GM12878 (cell line): Measurements from ENCODE around the gene VTA1. TPM values are rescaled to one million over a fixed set of nuclear protein-coding genes. Genes with fewer than 3 reads are reported as not detected.

ENCODE experiments used
- ATAC-seq: fragments of 200-7000 bp; cut with Tn5 transposase; 3 replicates; pipeline ENCODE4 v1.9.1; 2020; ENCODE audit warnings: mild to moderate bottlenecking, moderate library complexity
- BruUV-seq: library from RNA; stranded (reverse); fragments of 400-500 nt; replicated peaks from 2 replicates; lab custom pipeline; 2021; lab: Mats Ljungman, UMichigan
- CTCF ChIA-PET: fragments of 300-600 bp; sonication (Branson Sonifier 250); formaldehyde crosslinking; extraction: SDS; loops from one replicate; lab custom pipeline; 2021; ENCODE audit warnings: inconsistent platforms; lab: Yijun Ruan, JAX
- POLR2A ChIA-PET: fragments of 350-600 bp; formaldehyde crosslinking; extraction: SDS; loops from one replicate; lab custom pipeline; 2021; ENCODE audit warnings: inconsistent platforms; lab: Charles Lee
- RAD21 ChIA-PET: fragments of 300-600 bp; sonication (Branson Sonifier 250); formaldehyde crosslinking; loops from one replicate; lab custom pipeline; 2023; ENCODE audit warnings: antibody characterized with exemption; ENCODE audit not compliant: unreplicated experiment; lab: Charles Lee
- SMC1A ChIA-PET: fragments of 300-600 bp; sonication (Branson Sonifier 250); formaldehyde crosslinking; loops from one replicate; lab custom pipeline; 2023; ENCODE audit not compliant: unreplicated experiment, uncharacterized antibody; lab: Charles Lee
- DNase-seq: peaks from one replicate; pipeline ENCODE4 v3.0.0-alpha.2; 2011; ENCODE audit warnings: low read depth, low spot score
- FAIRE-seq: peaks from 3 replicates; lab custom pipeline; 2011; peaks lifted over from hg19 to GRCh38; lab: Jason Lieb, UNC
- H2AFZ ChIP-seq: 2 replicates; pipeline ENCODE4 v1.6.0; 2011; ENCODE audit warnings: low read depth, low read length, control low read depth; ENCODE audit not compliant: control insufficient read depth
- H3K27ac ChIP-seq: 2 replicates; pipeline ENCODE4 v1.5.1; 2011; ENCODE audit warnings: control low read depth; ENCODE audit not compliant: control insufficient read depth, insufficient read depth
- H3K27me3 ChIP-seq, 2 experiments: replicated peaks in 1 of 2; 2 replicates each; pipeline versions ENCODE4 v1.6.0 to v1.6.1; 2011; ENCODE audit warnings: low read length in 1 of 2; ENCODE audit not compliant: control insufficient read depth in 2 of 2, insufficient read depth in 2 of 2
- H3K36me3 ChIP-seq, 2 experiments: 2 replicates each; pipeline ENCODE4 v1.5.1; 2011; ENCODE audit warnings: low read length in 1 of 2; ENCODE audit not compliant: control insufficient read depth in 2 of 2, insufficient read depth in 2 of 2
- H3K4me1 ChIP-seq: 2 replicates; pipeline ENCODE4 v1.6.1; 2011; ENCODE audit warnings: mild to moderate bottlenecking, low read length, moderate library complexity, mixed read lengths; ENCODE audit not compliant: control insufficient read depth, insufficient read depth
- H3K4me2 ChIP-seq: 2 replicates; pipeline ENCODE4 v1.6.0; 2011; ENCODE audit warnings: control low read depth; ENCODE audit not compliant: control insufficient read depth, insufficient read depth
- H3K4me3 ChIP-seq: fragments of 200-600 bp; sonication (generic); 2 replicates; pipeline ENCODE4 v1.5.1; 2016
- H3K79me2 ChIP-seq: 2 replicates; pipeline ENCODE4 v1.6.0; 2011; ENCODE audit warnings: low read length; ENCODE audit not compliant: control insufficient read depth, insufficient read depth
- H3K9ac ChIP-seq: 2 replicates; pipeline ENCODE4 v1.8.0; 2011; ENCODE audit warnings: low read length, control low read depth, mixed read lengths; ENCODE audit not compliant: control insufficient read depth, insufficient read depth
- H3K9me3 ChIP-seq: replicated peaks from 3 replicates; pipeline ENCODE4 v1.5.1; 2011; ENCODE audit warnings: mild to moderate bottlenecking, low read length; ENCODE audit not compliant: control insufficient read depth, insufficient read depth
- H4K20me1 ChIP-seq: 2 replicates; pipeline ENCODE4 v1.6.0; 2011; ENCODE audit not compliant: control insufficient read depth, insufficient read depth
- BHLHE40 ChIP-seq, 2 experiments: fragments of 450-650 bp in 1 of 2; IDR thresholded peaks; 2 replicates each; pipeline ENCODE4 v1.6.1; 2011 to 2017; ENCODE audit warnings: low read depth in 2 of 2, borderline replicate concordance in 1 of 2, improper control_type of control experiment in 1 of 2, low read length in 1 of 2, mild to moderate bottlenecking in 1 of 2
- BMI1 ChIP-seq: fragments of 450-650 bp; IDR thresholded peaks from 2 replicates; pipeline ENCODE4 v1.6.1; 2016; ENCODE audit warnings: mild to moderate bottlenecking, moderate library complexity, borderline replicate concordance
- NR2C2 ChIP-seq: IDR thresholded peaks from 2 replicates; pipeline ENCODE4 v1.6.1; 2011; ENCODE audit warnings: borderline replicate concordance, low read depth; ENCODE audit not compliant: control insufficient read depth, insufficient read length
- PAX5 ChIP-seq: IDR thresholded peaks from 2 replicates; pipeline ENCODE4 v1.6.1; 2011; ENCODE audit warnings: low read depth, low read length, borderline replicate concordance
- SIN3A ChIP-seq: IDR thresholded peaks from 2 replicates; pipeline ENCODE4 v1.6.1; 2012; ENCODE audit warnings: low read depth, low read length, improper control_type of control experiment
- ZBTB11 ChIP-seq: fragments of 450-650 bp; formaldehyde crosslinking; IDR thresholded peaks from 2 replicates; pipeline ENCODE4 v1.5.0; 2022; ENCODE audit warnings: mild to moderate bottlenecking, missing genetic modification characterization
- in situ Hi-C: fragments of 300-500 bp; cut with MboI; formaldehyde crosslinking; loops from 9 replicates; pipeline ENCODE4 v1.14.3; 2018; ENCODE audit warnings: mixed read lengths
- intact Hi-C: fragments of 100-400 bp; cut with micrococcal nuclease; formaldehyde crosslinking; loops from one replicate; pipeline ENCODE4 v1.14.2; 2022; ENCODE audit not compliant: unreplicated experiment
- polyA plus RNA-seq, 11 experiments: library from polyadenylated mRNA; depleted of rRNA in 4 of 11; unstranded in 6 of 11; stranded (reverse) in 5 of 11; fragments of >200 nt; fragmentation: Nextera tagmentation in 4 of 11; fragmentation: Illumina TruSeq in 1 of 11; extraction: Ambion mirVana in 4 of 11; extraction: Trizol in 1 of 11; gene quantifications; 1 replicate in 1 of 11; 2 replicates in 10 of 11; pipeline versions ENCODE4 v1.2.1 to v1.2.3, GENCODE V29; 2011 to 2016; ENCODE audit warnings: inconsistent platforms in 2 of 11, missing spikeins in 2 of 11, low read depth in 1 of 11
- total RNA-seq, 4 experiments: library from RNA; depleted of rRNA in 3 of 4; stranded (reverse); fragments of >200 nt in 3 of 4; fragmentation: Illumina TruSeq in 1 of 4; extraction: Trizol in 1 of 4; gene quantifications; 2 replicates each; pipeline versions ENCODE4 v1.2.1 to v1.2.3, GENCODE V29; 2013 to 2021

The VTA1 gene
- total and polyA plus RNA-seq, 10 of the 15 experiments (the other 5 are each of a cell fraction or from before 2014, with no cell fraction given), result 48.3 to 126 (median 90.7) TPM

GRCh38 chr6:142152746-142153145 is 5.7 kb downstream of the VTA1 start:
- H3K4me2 ChIP-seq, result no peak overlapping the region
- H3K27me3 ChIP-seq, result no peaks in the 10 kb centered on the region
- ChIA-PET SMC1A (no interaction called here), CTCF (interaction anchor here (0.7 to 1.7 kb wide), 2 partner anchors 12 to 55 kb away, joined by 7 to 10 read pairs; no protein-coding TSS in a partner anchor), RAD21 (no interaction called here), POLR2A (no interaction called here)
- ATAC-seq (no peak), FAIRE-seq (no peak), DNase-seq (no peak)
- intact Hi-C loops, result no loop called here
- no peaks in the 10 kb centered on the region for H4K20me1 ChIP-seq
- no peaks in the 10 kb centered on the region; the same call in 2 of the 3 replicates for H3K9me3 ChIP-seq
- H2AFZ ChIP-seq, result no peak overlapping the region
- BruUV-seq, result no TSS peak
- peaks cover 66% of the 10 kb centered on the region for H3K79me2 ChIP-seq
- no peak overlapping the region for H3K4me3 ChIP-seq
- TF ChIP-seq BMI1 (no peak), SIN3A (no peak), BHLHE40 (IDR thresholded peaks at IDR 0.05; ENCODE audit: borderline replicate concordance in 1 of 2, low read depth in 2 of 2, low read length in 1 of 2) (no peak), PAX5 (no peak), NR2C2 (no peak), ZBTB11 (CRISPR knock-in tag) (no peak)
- H3K36me3 ChIP-seq, result peaks cover 0 to 6% of the 10 kb centered on the region in 2 experiments; a peak in 1 of 4 replicates
- H3K9ac ChIP-seq, result no peak overlapping the region
- H3K4me1 ChIP-seq, result no peaks in the 10 kb centered on the region
- no peak overlapping the region for H3K27ac ChIP-seq
- in situ Hi-C loops, result no loop called here
